AG04449 (cell line): ENCODE measurements around the gene RNPEP.
"Not testable (repeated sequence)": the region's sequence is repeated elsewhere in the genome, so short reads cannot be mapped to it uniquely, and the experiment has no call there.

Experiments
- CTCF ChIA-PET: fragments of 350-600 bp; formaldehyde crosslinking; extraction: SDS; loops from one replicate; lab custom pipeline; 2021; ENCODE audit warnings: antibody characterized with exemption; lab: Yijun Ruan, JAX
- POLR2A ChIA-PET: fragments of 400-600, 350-600 bp; formaldehyde crosslinking; extraction: SDS; loops from one replicate; lab custom pipeline; 2020; ENCODE audit warnings: antibody characterized with exemption, inconsistent platforms; lab: Yijun Ruan, JAX
- DNase-seq: peaks from one replicate; pipeline ENCODE4 v3.0.0-alpha.2; 2010; ENCODE audit warnings: low read depth, low spot score
- H3K4me3 ChIP-seq: 2 replicates; pipeline ENCODE4 v1.5.1; 2011; ENCODE audit warnings: low read depth, mild to moderate bottlenecking, control low read depth, low read length
- TF ChIP-seq, protein P1 (sequence below): IDR thresholded peaks from one replicate; pipeline ENCODE4 v1.5.1; 2011; ENCODE audit warnings: mild to moderate bottlenecking, moderate library complexity, low read length, control low read depth, inconsistent platforms; ENCODE audit not compliant: insufficient read depth; ENCODE audit errors: missing control alignments

RNPEP gene

DNA sequence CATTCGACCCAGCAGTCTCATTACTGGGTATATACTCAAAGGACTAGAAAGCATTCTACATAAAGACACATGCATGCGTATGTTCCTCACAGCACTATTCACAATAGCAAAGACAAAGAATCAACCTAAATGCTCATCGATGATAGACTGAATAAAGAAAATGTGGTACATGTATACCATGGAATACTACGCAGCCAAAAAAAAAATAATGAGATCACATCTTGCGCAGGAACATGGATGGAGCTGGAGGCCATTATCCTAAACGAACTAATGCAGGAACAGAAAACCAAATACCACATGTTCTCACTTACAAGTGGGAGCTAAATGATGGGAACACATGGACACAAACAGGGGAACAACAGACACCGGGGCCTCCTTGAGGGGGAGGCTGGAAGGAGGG lies 71.6 kb downstream of the RNPEP start:
- ChIA-PET POLR2A (no interaction called here), CTCF (no interaction called here)
- no peak for DNase-seq
- H3K4me3 ChIP-seq = no peak overlapping the region
- TF ChIP-seq, protein P1, sequence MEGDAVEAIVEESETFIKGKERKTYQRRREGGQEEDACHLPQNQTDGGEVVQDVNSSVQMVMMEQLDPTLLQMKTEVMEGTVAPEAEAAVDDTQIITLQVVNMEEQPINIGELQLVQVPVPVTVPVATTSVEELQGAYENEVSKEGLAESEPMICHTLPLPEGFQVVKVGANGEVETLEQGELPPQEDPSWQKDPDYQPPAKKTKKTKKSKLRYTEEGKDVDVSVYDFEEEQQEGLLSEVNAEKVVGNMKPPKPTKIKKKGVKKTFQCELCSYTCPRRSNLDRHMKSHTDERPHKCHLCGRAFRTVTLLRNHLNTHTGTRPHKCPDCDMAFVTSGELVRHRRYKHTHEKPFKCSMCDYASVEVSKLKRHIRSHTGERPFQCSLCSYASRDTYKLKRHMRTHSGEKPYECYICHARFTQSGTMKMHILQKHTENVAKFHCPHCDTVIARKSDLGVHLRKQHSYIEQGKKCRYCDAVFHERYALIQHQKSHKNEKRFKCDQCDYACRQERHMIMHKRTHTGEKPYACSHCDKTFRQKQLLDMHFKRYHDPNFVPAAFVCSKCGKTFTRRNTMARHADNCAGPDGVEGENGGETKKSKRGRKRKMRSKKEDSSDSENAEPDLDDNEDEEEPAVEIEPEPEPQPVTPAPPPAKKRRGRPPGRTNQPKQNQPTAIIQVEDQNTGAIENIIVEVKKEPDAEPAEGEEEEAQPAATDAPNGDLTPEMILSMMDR = no peak

GRCh38 chr1:202054673-202055072 lies 72.2 kb downstream of the RNPEP start:
- DNase-seq, H3K4me3 ChIP-seq, POLR2A ChIA-PET: not testable (repeated sequence)
- CTCF ChIA-PET = interaction anchor here (0.6 kb wide), 1 partner anchor 86 kb away, joined by 3 read pairs; no protein-coding TSS in a partner anchor
